ENCODE data around the gene OR2A7.
"Not testable (repeated sequence)": the region's sequence is repeated elsewhere in the genome, so short reads cannot be mapped to it uniquely, and the experiment has no call there.

The OR2A7 gene

DNA sequence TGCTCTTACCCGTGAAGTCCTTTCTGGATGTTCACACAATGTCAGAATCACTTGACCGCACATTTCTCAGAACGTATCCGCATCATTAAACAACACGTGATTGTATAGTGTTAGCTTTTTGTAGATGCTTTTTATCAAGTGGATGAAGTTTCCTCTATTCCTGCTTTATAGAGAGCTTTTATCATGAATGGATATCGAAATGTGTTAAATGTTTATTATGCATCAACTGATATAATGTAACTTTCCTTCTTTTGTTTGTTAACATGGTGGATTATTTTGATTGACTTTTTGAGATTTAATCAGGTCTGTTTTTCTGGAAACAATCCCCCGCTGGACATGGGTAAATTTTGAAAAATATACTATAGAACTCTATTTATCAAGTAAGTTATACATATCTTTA, at the start of gene OR2A7:
Gene OR2A7 (minus strand): TSS at position 101 of the 400 bp plus-strand sequence. CDS start 5,164 bp downstream, outside the sequence.
- DNase-seq = not testable (repeated sequence)

- DNase-seq = not testable (repeated sequence)
Observed at GRCh38 chr7:144311872-144312469, 47.4 kb upstream of the OR2A7 start, which contains the start of gene OR2A1. Gene OR2A1, plus strand, starts transcription at chr7:144312419. Its CDS starts 5,706 bp downstream, at chr7:144318125.

GRCh38 chr7:144311218-144311617, 46.6 kb upstream of the OR2A7 start:
- DNase-seq = not testable (repeated sequence)

- not testable (repeated sequence) for DNase-seq
Observed at GRCh38 chr7:144309702-144310101, 45.1 kb upstream of the OR2A7 start.

GRCh38 chr7:144305156-144305555, 40.6 kb upstream of the OR2A7 start:
- not testable (repeated sequence) for DNase-seq

DNA sequence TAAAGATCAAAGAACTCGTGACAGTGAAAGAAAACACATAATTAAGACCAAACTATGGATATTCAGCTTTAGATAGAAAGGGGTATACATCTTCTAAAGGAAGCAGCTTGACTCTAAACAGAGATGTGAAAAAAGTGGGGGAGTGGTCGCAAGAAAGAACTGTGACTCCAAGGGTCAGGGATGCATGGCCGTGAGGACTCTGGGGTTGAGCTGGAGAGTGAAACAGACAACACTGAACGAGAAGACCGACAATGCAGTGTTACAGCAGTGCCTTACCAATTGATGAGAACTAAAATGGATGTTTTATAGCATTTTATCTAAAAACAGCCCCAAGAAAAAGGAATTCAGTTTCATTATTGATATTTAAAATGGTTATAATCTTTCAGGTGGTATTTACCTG, 39.0 kb upstream of the OR2A7 start:
- not testable (repeated sequence) for DNase-seq

DNA sequence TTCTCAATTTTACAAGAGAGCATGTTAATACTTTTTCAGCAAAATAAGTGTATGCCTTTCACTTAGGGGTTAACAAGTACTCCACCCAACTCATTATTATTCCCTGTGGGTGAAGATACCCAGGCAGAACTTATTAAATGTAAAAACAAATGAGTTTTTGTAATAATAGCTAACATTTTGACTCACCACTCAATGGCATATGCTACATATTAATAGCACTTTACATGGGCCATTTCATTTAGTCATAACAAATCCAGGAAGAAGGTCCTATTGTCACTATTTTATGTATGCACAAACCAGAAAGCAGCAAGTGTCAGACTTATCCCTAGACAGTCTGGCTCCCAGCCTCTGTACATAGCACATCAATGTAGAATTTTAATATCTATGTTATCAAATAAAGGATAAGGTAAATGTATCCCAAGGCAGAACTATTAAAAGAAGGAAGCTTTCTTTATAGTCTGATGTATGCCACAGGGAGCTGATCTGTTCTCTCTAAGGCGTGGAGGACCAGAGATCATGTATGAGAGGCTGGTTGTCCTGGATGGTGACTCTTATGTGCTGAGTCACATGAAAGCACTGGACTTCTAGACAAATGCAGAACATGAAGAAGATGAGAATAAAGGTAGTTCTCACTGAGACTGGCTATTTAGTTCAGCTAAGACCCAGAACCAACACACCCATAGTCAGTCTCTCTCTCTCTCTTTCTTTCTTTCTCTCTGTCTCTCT, 38.1 kb upstream of the OR2A7 start:
- not testable (repeated sequence) for DNase-seq

DNA sequence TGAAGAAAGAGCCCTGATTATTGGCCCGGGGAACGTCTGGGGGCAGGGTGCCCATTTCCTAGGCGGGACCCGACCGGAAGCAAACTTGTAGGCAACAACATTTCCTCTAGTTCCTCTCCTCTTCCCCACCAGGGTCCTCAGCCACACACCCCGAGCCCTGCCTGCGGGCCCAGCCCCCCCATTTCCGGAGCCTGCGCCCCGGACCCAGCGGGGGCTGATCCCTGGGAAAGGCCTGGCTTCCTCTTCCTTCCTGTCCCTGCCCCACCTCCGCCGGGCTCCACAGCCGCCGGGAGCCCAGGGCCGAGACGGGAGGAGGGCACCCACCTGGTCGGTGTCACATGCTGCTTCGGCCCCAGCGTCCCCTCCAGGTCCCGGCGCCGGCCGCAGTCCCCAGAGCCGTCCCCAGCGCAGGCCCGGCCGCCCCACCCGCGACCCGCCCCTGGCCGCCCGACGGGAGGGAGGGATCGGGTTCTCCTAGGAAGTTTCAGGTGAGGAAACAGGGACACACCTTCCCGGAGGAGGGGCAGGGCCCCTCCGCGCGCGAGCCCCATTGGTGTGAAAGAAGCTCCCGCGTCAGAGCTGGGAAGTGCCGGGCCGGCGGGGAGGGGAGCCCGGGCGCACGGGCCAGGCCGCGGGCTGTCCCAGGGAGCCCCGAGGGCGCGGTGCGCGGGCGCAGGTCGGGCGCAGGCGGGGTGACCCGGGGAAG, 29.4 kb upstream of the OR2A7 start:
- not testable (repeated sequence) for DNase-seq

DNA sequence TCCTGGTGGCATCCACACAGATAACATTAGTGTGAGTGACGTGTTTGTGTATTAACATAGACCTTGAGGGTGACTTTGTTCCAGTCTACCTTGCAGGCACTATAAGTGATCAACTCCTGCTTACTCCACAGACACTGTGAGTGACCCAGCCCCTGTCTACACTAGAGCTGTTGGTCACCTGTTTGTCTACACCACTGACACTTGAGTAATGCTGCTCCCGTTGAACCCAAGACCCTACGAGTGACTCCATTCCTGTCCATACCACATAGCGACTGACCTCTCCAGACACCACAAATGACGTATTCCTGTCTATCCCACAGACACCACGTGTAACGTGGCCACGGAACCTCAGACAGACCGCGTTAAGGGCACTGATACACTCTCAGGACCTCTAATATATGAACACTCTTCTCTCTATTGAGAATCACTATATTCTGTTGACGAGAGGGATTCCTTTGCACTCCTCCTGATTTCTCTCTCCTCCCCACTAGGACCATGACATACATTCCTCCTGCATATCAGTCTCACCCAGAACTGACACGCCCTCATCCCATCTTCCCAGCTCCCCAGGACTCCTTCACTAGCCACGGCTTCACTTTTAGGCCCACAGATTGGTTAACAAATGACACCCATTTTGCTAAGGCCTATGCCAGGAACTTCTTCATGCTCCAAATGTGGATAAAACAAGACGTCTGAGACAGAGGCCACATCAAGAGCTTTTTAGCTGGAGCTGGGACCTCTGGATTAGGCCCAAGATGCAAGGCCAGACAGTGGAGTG, 28.0 kb upstream of the OR2A7 start:
- not testable (repeated sequence) for DNase-seq

GRCh38 chr7:144291607-144292006, 27.0 kb upstream of the OR2A7 start:
- DNase-seq = not testable (repeated sequence)

GRCh38 chr7:144287171-144287784, 22.7 kb upstream of the OR2A7 start:
- not testable (repeated sequence) for DNase-seq

DNA sequence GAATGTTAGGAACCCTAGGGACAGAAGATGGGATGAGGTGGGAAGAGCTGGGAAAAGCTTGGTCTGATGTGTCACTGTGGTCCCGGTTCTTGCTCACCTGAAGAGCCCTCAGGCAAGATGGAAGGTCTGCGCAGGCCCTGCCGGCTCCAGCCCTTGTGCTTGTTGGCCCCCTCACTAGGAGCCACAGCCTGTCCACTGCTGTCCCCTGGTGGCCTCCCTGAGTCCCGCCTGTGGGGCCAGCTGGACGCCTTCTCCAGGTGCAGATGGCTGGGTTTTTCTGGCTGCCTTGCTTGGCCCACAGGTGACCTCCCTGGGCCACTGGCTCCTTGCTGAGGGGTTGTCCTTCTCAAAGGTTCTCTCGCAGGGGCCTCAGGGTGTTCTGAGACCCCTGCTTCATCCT, 19.1 kb upstream of the OR2A7 start:
- DNase-seq = not testable (repeated sequence)

DNA sequence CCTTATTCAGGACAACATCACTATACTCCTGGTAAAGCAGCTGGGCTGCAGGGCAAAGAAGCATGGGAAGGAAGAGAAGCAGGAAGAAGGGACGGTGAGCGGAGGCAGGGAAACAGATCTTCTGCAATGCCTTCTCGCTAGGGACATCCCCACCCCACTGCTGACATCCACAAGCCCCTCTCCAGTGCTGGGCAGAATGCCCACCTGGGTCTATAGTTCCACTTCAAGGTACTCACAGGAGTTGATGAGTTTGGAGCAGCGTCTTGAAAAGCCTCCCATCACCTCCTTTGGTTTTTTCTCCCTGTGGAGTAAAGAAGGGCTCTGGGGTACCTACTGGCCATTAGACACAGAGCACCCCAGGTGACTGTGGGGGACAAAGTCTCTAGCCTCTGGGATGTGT, 17.9 kb upstream of the OR2A7 start:
- DNase-seq = not testable (repeated sequence)

DNA sequence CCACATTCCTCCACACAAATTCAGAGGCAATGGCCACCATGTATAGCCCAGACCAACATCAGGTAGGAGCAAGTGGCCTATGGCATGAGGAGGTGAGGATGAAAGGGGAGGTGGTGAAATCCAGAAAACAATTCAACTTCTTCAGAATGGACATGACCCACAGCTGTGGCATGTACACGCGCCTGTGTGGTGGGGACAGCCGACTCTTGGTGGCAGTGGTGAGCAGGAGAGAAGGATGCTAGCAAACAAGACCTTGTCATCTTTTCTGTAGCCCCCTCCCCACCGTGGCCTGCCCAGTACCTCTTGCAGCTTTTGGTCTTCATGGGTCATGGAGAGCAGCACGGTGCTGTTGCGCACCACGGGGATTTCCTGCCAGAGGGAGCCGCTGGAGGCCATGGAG, 17.4 kb upstream of the OR2A7 start:
- DNase-seq = not testable (repeated sequence)

DNA sequence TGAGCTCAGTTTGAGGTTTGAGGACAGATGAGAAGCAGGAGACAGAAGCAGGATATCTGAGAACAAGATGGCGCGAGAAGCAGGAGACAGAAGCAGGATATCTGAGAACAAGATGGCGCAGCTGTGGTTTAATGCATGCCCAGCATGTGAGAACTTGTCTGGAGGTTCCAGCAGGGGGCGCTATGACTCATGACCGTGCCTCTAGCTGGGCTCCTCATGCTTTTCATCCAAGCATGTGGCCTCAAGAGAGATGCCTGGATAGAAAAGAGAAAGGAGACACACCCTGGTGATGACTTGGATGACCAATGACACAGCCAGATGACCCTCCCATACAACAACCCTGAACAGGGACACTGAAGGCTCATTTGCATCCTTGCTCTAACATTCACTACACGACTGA, 15.4 kb upstream of the OR2A7 start:
- DNase-seq = not testable (repeated sequence)

DNA sequence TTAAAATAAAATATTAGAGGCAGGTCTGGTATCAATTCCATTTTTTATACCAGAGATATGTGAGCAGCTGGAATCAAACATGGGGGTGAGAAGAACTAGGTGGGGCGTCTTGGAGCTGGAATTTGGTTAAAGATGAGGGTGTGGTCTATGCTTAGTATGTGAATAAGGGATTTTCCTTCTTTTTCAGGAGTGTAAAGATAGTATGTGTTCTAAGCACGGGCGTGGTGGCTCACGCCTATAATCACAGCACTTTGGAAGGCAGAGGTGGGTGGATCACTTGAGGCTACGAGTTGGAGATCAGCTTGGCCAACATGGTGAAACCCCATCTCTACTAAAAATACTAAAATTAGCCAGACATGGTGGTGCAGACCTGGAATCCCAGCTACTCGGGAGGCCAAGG, 10.7 kb upstream of the OR2A7 start:
- not testable (repeated sequence) for DNase-seq

DNA sequence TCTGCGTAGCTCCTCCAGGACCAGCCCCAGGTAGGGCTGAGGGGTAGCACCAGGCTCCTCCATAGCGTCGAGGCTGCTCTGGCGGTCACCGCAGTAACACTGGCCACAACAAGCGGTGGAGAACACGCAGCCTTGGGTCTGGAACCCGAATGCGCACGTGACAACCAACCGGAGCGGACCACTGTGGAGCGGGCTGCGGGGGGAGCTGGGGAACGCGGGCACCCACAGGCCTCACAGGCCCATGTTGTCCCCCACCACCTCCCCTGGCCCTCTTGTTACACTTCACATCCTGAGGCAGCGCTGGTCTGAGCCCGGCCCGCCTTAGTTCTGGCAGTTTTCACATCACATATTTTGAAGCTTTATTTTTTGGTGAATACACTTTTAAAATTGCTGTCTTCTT, 4.6 kb upstream of the OR2A7 start, which contains the start of gene CTAGE8:
Gene CTAGE8 (minus strand): TSS at position 101 of the 400 bp plus-strand sequence. CDS start 38 bp downstream, at position 63.
- not testable (repeated sequence) for DNase-seq

GRCh38 chr7:144262128-144262527, 2.5 kb downstream of the OR2A7 start:
- not testable (repeated sequence) for DNase-seq

GRCh38 chr7:144259067-144259466, 5.5 kb downstream of the OR2A7 start:
- not testable (repeated sequence) for DNase-seq

DNA sequence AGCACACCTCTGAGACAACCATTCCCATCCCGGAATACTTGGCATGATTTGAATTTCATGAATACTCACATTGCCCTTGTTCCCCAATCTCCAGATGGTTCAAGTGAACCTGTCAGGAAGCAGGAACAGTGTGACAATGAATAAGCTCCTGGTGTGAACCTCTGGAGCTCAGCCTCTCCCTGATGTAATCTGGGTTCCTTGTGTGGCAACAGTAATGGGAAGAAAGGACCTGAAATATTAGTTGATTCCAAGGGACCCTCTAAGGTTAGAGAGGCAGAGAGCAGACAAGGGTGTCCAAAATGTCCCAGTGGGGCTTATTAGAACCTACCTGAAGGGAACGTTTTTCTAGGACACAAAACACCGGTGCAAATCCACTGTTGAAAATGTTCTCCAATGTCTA, 8.5 kb downstream of the OR2A7 start:
- no peak for DNase-seq

DNA sequence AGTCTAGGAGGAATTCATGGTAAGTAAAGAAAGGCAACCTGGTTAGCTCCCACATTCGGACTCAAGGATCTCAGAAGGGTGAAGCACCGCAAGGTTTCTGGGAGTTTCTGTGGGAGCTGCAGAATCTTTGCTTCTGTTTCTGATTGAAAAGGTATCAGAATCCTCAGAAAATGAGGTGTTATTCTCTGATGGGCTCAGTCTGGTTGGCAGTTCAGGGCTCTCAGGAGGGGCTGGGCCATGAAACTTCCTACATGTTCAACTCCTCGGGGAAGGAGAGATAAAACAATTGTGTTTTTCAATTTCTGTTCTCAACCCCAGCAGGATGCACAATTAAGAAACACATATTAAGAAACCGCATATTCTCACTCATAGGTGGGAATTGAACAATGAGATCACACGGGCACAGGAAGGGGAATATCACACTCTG, 9.1 kb downstream of the OR2A7 start:
- DNase-seq = no peak

- DNase-seq = not testable (repeated sequence)
Observed at GRCh38 chr7:144252307-144252706, 12.3 kb downstream of the OR2A7 start.

Measured in NCI-H2171 (cell line).